Measurements from ENCODE around the gene GDF9. TPM values are rescaled to one million over a fixed set of nuclear protein-coding genes. Genes with fewer than 3 reads are reported as not detected.

Gene GDF9
- total and polyA plus RNA-seq, 11 donors = 0.10 to 1.00 (median 0.42) TPM; not detected in 1

DNA sequence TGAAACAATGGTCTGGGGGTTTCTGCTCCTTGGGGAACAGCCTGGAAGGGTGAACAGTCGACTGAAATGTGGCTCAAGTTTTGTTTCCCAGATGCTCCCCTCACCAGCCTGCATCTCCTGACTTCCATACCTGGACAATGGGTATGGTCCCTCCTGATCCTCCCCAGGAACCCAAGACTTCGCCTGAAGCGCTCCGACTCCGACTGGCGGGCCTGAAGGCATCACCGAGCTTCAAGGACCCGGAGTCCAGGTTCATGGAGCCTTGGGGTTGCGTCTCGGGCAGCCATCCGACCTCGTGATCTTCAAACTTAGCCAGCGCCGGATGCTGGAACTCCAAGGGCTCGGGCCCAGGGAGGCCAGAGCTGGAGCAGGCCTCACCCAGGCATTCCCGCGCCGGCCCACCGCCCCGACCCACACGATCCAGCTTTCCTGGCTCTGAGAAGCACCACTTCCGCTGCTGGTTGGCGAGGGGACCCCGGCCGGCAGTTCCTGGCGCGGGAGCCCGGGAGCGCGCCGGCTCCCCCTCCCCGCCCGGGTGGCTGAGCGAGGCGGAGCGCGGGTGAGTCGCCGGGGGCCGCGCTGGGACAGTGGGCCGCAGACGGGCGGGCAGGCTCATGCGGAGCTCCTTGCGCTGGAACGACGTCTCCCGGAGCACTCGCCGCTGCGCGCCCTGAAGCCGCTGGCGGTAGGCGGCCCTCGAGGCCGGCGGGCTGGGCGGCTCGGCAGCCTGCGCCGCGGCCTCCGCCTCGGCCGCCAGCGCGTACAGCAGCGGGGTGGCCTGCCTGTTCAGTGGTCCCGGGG lies 41.0 kb downstream of the GDF9 start:
- TF ChIP-seq, protein P1, sequence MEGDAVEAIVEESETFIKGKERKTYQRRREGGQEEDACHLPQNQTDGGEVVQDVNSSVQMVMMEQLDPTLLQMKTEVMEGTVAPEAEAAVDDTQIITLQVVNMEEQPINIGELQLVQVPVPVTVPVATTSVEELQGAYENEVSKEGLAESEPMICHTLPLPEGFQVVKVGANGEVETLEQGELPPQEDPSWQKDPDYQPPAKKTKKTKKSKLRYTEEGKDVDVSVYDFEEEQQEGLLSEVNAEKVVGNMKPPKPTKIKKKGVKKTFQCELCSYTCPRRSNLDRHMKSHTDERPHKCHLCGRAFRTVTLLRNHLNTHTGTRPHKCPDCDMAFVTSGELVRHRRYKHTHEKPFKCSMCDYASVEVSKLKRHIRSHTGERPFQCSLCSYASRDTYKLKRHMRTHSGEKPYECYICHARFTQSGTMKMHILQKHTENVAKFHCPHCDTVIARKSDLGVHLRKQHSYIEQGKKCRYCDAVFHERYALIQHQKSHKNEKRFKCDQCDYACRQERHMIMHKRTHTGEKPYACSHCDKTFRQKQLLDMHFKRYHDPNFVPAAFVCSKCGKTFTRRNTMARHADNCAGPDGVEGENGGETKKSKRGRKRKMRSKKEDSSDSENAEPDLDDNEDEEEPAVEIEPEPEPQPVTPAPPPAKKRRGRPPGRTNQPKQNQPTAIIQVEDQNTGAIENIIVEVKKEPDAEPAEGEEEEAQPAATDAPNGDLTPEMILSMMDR (IDR thresholded peaks at IDR 0.05) = no peak
- TF ChIP-seq POLR2A (IDR thresholded peaks at IDR 0.05) = no peak
- H3K27me3 ChIP-seq = peaks cover 0 to 40% (median 0%) of the 10 kb centered on the region in 9 donors
- peaks cover 0 to 12% (median 3%) of the 10 kb centered on the region in 9 donors for H3K36me3 ChIP-seq
- DNase-seq = no peak
- peaks cover 0 to 27% (median 14%) of the 10 kb centered on the region in 12 donors for H3K4me1 ChIP-seq
- ATAC-seq = no peak
- H3K4me3 ChIP-seq = peak overlapping the region in 9 of 12 donors; percentile 21 to 46 (median 29)
- WGBS, 4 donors = 53 to 69% (median 62%) methylated on average over 38 to 71 of the region's 71 CpGs
- H3K9me3 ChIP-seq = no peaks in the 10 kb centered on the region
- H3K27ac ChIP-seq = peak overlapping the region in 1 of 12 donors; percentile 20
- intact Hi-C loops (cut with DNase I) = loop anchor here in 7 of 10 donors (5.0 to 10.0 kb wide), 7 partner anchors 37 to 440 kb away; partner anchors contain the start of genes GDF9 (in 1 of the 7) and UQCRQ (in 1 of the 7)

DNA sequence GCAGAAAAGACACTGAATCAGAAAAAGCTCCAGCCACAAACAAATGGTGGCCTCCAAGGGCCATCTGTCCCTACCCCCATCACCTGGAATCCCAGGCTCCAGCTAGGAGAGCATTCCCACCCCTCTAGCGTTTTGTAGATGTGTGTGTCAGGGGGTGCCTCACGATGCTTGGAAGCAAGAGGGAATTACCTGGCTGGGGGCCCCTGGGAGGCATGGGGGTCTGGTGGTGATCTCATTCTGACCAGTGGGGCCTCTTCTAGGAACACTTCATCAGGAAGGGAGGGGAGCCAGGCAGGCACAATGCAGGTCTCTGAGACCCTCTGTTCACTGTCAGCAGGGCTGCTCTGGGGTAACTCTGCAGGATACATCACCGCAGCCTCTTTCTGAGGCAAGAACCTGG lies 41.8 kb downstream of the GDF9 start:
- Histone ChIP-seq H3K4me1 (peaks cover 0 to 31% (median 13%) of the 10 kb centered on the region in 12 donors), H3K9me3 (no peaks in the 10 kb centered on the region), H3K4me3 (no peak overlapping the region), H3K36me3 (peaks cover 0 to 12% (median 3%) of the 10 kb centered on the region in 9 donors), H3K27ac (no peak overlapping the region), H3K27me3 (peaks cover 0 to 44% (median 0%) of the 10 kb centered on the region in 9 donors)
- DNase-seq = no peak
- ATAC-seq = no peak
- WGBS, 4 donors = 81 to 100% (median 95%) methylated on average over 3 of the region's 3 CpGs
- intact Hi-C loops (cut with DNase I) = loop anchor here in 9 of 10 donors (5.0 to 10.0 kb wide), 8 partner anchors 67 to 442 kb away; no protein-coding TSS in a partner anchor
- TF ChIP-seq, protein P1 (IDR thresholded peaks at IDR 0.05) = no peak
- no peak for TF ChIP-seq POLR2A (IDR thresholded peaks at IDR 0.05)

DNA sequence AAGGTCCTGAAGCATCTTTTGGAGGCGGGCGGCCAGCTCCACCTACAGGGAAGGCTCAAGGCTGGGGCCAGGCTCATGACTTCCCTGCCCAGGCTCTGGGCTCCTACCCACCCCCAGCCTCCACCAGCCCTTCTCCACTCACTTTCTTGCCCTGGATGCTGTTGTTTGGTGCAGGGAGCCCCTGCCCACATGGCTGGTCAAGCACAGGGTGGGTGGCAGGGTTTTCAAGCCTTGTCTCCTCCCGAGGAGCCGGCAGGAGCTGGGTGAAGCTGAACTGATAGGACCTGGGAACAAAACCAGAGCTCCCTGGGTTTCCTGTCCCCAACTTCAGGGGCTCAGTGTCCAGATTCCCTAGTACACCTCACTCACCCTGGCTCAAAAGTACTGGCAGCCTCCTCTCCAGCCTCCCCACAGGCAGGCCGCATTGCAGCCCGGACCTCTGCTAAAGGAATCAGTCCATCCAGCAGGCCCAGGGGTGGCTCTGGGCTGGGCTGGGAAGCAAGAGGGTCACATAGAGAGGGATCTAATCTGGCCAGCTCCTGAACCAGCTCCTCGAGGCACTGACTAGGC lies 42.7 kb downstream of the GDF9 start:
- H3K27me3 ChIP-seq = peaks cover 0 to 51% (median 0%) of the 10 kb centered on the region in 9 donors
- ATAC-seq = peak in 2 of 4 donors; percentile 6 to 27

More for the DNA sequence above, 42.7 kb downstream of the GDF9 start:
- Histone ChIP-seq H3K4me1 (peaks cover 0 to 25% (median 10%) of the 10 kb centered on the region in 12 donors), H3K4me3 (peak overlapping the region in 8 of 12 donors; percentile 16 to 47 (median 38)), H3K36me3 (peaks cover 0 to 12% (median 3%) of the 10 kb centered on the region in 9 donors), H3K27ac (peak overlapping the region in 1 of 12 donors; percentile 23), H3K9me3 (no peaks in the 10 kb centered on the region)
- WGBS, 4 donors = 89 to 91% (median 90%) methylated on average over 6 to 7 of the region's 7 CpGs
- TF ChIP-seq POLR2A (IDR thresholded peaks at IDR 0.05) = no peak
- TF ChIP-seq, protein P1 (IDR thresholded peaks at IDR 0.05) = no peak
- intact Hi-C loops (cut with DNase I) = loop anchor here in 9 of 10 donors (5.0 to 10.0 kb wide), 8 partner anchors 66 to 441 kb away; no protein-coding TSS in a partner anchor
- DNase-seq = no peak

All from heart left ventricle (tissue), 16 donors.